BE2C (cell line): ENCODE results near the gene SPRED2.

Experiments used
- DNase-seq: peaks from one replicate; pipeline ENCODE4 v3.0.0-alpha.2; 2020
- H3K27me3 ChIP-seq: fragments of 250-450 bp; sonication (Bioruptor Pico); 2 replicates; pipeline ENCODE4 v1.5.1; 2020; ENCODE audit warnings: mild to moderate bottlenecking
- H3K36me3 ChIP-seq: fragments of 250-450 bp; sonication (Bioruptor Pico); 2 replicates; pipeline ENCODE4 v1.5.1; 2020; ENCODE audit warnings: mild to moderate bottlenecking
- H3K4me1 ChIP-seq: fragments of 250-450 bp; sonication (Bioruptor Pico); 2 replicates; pipeline ENCODE4 v1.5.1; 2020
- H3K4me3 ChIP-seq: 2 replicates; pipeline ENCODE4 v1.5.1; 2011; ENCODE audit warnings: low read depth, low read length
- H3K9me3 ChIP-seq: fragments of 250-450 bp; sonication (Bioruptor Pico); 2 replicates; pipeline ENCODE4 v1.5.1; 2020
- TF ChIP-seq, protein P1 (sequence below): IDR thresholded peaks from 2 replicates; pipeline ENCODE4 v1.5.1; 2012; ENCODE audit warnings: mild to moderate bottlenecking, low read depth, low read length

SPRED2 gene

DNA sequence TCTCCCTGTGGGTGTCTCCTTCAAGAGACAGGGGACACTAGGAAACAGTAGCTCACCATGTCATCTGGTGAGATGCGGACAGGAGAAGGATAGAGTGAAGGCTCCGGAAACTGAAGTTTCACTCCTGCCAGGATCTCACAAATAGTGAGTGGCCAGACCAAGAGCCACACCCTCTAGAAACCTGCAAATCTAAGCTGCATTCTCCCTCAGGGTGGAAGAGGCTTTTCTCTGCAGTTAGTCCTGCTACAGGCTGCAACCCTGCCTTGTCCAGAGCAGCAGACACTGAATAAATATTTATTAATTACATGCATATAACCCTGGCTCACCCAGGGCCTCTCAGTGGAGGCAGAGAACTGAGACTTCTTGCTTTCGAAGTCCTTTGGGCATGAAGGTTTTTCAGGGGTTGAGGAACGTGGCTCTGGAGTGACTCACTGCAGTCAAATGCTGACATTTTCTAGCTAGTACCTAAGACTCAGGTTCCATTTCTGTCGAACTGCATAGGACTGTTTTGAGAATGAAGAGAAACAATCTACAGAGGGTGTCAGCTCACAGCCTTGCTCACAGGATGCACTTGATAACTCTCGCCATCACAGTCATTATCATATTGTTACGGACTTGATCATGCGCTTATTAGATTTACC, 117.5 kb downstream of the SPRED2 start:
- TF ChIP-seq, protein P1, sequence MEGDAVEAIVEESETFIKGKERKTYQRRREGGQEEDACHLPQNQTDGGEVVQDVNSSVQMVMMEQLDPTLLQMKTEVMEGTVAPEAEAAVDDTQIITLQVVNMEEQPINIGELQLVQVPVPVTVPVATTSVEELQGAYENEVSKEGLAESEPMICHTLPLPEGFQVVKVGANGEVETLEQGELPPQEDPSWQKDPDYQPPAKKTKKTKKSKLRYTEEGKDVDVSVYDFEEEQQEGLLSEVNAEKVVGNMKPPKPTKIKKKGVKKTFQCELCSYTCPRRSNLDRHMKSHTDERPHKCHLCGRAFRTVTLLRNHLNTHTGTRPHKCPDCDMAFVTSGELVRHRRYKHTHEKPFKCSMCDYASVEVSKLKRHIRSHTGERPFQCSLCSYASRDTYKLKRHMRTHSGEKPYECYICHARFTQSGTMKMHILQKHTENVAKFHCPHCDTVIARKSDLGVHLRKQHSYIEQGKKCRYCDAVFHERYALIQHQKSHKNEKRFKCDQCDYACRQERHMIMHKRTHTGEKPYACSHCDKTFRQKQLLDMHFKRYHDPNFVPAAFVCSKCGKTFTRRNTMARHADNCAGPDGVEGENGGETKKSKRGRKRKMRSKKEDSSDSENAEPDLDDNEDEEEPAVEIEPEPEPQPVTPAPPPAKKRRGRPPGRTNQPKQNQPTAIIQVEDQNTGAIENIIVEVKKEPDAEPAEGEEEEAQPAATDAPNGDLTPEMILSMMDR: no peak
- Histone ChIP-seq H3K27me3 (no peaks in the 10 kb centered on the region), H3K4me1 (no peaks in the 10 kb centered on the region), H3K9me3 (no peaks in the 10 kb centered on the region), H3K36me3 (peaks cover 12% of the 10 kb centered on the region), H3K4me3 (no peak overlapping the region)
- DNase-seq: no peak

- no peaks in the 10 kb centered on the region for H3K4me1 ChIP-seq
- H3K4me3 ChIP-seq: no peak overlapping the region
- no peak for DNase-seq
- H3K27me3 ChIP-seq: no peaks in the 10 kb centered on the region
- no peaks in the 10 kb centered on the region for H3K9me3 ChIP-seq
- peaks cover 12% of the 10 kb centered on the region for H3K36me3 ChIP-seq
- TF ChIP-seq, protein P1: no peak
Observed at GRCh38 chr2:65313954-65314256, 118.5 kb downstream of the SPRED2 start.

GRCh38 chr2:65313126-65313953, 119.1 kb downstream of the SPRED2 start:
- no peaks in the 10 kb centered on the region for H3K4me1 ChIP-seq
- peaks cover 12% of the 10 kb centered on the region for H3K36me3 ChIP-seq
- H3K4me3 ChIP-seq: no peak overlapping the region
- H3K27me3 ChIP-seq: no peaks in the 10 kb centered on the region
- no peaks in the 10 kb centered on the region for H3K9me3 ChIP-seq
- TF ChIP-seq, protein P1: no peak
- no peak for DNase-seq

GRCh38 chr2:65311596-65311995, 120.8 kb downstream of the SPRED2 start:
- no peaks in the 10 kb centered on the region for H3K27me3 ChIP-seq
- no peaks in the 10 kb centered on the region for H3K9me3 ChIP-seq
- no peak for DNase-seq
- H3K4me3 ChIP-seq: no peak overlapping the region
- H3K36me3 ChIP-seq: peaks cover 12% of the 10 kb centered on the region
- H3K4me1 ChIP-seq: no peaks in the 10 kb centered on the region
- TF ChIP-seq, protein P1: no peak

- H3K36me3 ChIP-seq: peaks cover 12% of the 10 kb centered on the region
- H3K27me3 ChIP-seq: no peaks in the 10 kb centered on the region
- no peaks in the 10 kb centered on the region for H3K9me3 ChIP-seq
- no peaks in the 10 kb centered on the region for H3K4me1 ChIP-seq
- no peak for DNase-seq
- H3K4me3 ChIP-seq: no peak overlapping the region
- TF ChIP-seq, protein P1: no peak
Observed at GRCh38 chr2:65311049-65311448, 121.3 kb downstream of the SPRED2 start.

- Histone ChIP-seq H3K36me3 (peaks cover 7% of the 10 kb centered on the region), H3K4me1 (no peaks in the 10 kb centered on the region), H3K27me3 (no peaks in the 10 kb centered on the region), H3K9me3 (no peaks in the 10 kb centered on the region), H3K4me3 (no peak overlapping the region)
- TF ChIP-seq, protein P1: no peak
- DNase-seq: no peak
Observed at GRCh38 chr2:65309699-65310098, 122.7 kb downstream of the SPRED2 start.
